ENCODE measurements around the gene C1QL4.
"Not testable (repeated sequence)": the region's sequence is repeated elsewhere in the genome, so short reads cannot be mapped to it uniquely, and the experiment has no call there.

C1QL4 gene

GRCh38 chr12:49297695-49298060 is 39.3 kb downstream of the C1QL4 start:
- DNase-seq: no peak

GRCh38 chr12:49296836-49297694 is 39.9 kb downstream of the C1QL4 start:
- DNase-seq: peak; percentile 50

GRCh38 chr12:49296034-49296835 is 40.8 kb downstream of the C1QL4 start:
- peak; percentile 50 for DNase-seq

GRCh38 chr12:49295082-49295936 is 41.7 kb downstream of the C1QL4 start, which contains the start of gene PRPH:
TSS of gene PRPH (plus strand) at chr12:49295147. CDS start at chr12:49295201, 54 bp downstream.
- DNase-seq: peak; percentile 17

GRCh38 chr12:49294804-49295081 is 42.2 kb downstream of the C1QL4 start:
- no peak for DNase-seq

DNA sequence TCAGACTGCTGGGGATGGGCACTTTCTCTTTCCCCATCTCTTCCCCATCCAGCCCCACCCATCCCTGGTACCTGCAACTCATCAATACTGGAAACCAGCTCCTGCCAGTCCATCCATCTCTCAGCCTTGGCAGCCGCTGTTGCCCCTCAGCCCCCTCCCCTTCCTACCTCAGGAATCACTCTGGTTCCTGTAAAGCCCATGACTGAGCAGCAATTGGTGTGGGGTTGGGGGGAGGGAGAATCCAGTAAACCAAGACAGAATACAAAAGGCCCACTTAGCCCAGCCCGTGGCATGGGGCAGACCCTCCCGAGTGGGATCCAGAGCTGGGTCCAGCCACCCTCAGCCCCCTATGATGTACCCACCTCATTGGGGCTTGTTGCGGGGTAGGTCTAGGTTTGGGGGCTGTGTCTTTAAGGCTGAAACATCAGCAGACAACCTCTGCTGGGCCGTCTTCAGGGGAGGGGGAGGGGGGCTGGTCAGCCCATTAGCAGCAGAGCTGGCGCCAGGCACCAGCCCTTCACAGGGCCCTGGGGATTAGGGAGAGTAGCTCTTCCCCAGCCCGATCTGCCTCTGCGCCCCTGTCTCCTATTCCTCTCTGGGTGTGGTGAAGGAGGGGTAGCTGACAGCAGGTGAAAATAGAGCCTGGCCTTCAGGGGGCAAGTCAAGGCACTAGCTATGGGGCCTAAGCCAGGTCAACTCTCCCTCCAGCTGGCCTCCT is 42.7 kb downstream of the C1QL4 start:
- peak; percentile 31 for DNase-seq

DNA sequence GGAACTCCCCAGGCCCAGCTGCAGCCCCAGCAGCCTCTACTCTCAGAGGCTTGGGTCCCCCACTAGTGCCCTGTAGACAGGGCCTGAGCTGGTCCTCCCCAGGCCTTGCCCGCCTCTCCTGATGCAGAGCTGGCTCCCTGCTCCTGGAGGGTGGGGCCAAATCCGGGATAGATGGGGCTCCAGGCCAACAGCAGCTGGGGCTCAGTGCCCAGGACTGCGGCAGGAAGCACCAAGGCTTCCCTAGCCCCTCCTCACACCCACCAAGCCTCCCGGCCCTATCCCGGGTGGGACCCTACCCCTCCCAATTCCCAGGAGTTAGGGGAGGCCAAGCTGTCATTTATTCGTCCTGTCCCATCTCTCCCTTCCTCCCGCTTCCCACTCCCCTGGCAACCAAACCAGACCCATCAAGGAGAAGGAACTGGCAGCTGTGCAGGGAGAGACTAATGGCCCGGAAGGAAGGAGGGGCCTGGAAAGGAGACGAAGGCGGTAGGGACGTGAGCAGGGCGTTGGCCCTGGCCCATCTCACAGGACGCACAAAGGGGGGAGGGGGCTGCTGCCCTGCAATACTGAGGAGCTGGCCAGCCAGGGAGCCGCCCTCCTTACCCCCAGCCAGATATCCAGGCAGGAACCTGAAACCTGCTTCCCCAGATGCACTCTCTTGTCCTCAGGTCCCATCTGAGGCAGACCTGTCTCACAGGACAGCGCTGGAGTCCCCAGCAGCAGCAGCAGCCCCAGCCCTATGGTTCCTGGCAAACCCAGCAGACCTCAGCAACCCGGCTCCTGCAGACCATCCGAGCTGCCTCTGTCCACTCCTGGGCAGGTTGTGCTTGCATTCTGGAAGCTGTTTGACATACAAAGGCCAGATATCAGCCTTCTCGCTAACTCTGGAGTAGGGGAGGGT is 43.7 kb downstream of the C1QL4 start:
- peak; percentile 43 for DNase-seq

- no peak for DNase-seq
Measured at GRCh38 chr12:49292729-49293055, 44.3 kb downstream of the C1QL4 start.

DNA sequence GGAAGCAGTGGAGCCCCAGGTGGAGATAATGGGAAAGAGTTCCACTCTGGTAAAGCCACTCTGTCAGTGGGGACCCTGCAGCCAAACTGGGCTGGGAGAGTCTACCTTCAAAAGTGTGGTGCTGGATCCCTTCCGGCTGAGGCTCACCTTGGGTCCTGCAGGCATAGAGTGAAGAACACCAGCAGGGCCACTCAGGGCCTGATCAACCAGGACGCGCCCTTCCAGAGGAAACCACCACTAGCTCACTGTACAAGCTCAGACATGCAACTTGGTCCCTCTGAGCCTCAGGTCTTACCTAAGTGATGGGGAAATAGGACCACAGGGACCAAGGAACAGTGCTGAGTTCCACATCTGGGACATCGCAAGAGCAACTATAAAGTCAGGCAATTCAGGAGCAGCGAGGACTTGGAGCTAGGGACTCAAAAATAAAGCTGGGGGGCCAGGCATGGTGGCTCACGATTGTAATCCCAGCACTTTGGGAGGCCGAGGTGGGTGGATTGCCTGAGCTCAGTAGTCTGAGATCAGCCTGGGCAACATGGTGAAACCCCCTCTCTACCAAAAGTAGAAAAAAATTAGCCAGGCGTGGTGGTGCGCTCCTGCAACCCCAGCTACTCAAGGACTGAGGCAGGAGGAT is 47.9 kb downstream of the C1QL4 start:
- no peak for DNase-seq

- DNase-seq: no peak
Measured at GRCh38 chr12:49288412-49288853, 48.6 kb downstream of the C1QL4 start.

- DNase-seq: no peak
Measured at GRCh38 chr12:49287876-49288275, 49.1 kb downstream of the C1QL4 start.

GRCh38 chr12:49284672-49285071 is 52.3 kb downstream of the C1QL4 start:
- DNase-seq: no peak

- DNase-seq: no peak
Measured at GRCh38 chr12:49283541-49284429, 53.2 kb downstream of the C1QL4 start.

GRCh38 chr12:49282740-49283375 is 54.1 kb downstream of the C1QL4 start:
- not testable (repeated sequence) for DNase-seq

All from DMS153 (cell line).